ENCODE measurements around the gene ATP6V1G2. TPM values are rescaled to one million over a fixed set of nuclear protein-coding genes. Genes with fewer than 3 reads are reported as not detected.
"Not testable (repeated sequence)": the region's sequence is repeated elsewhere in the genome, so short reads cannot be mapped to it uniquely, and the experiment has no call there.

ATP6V1G2 gene
- total RNA-seq, 4 donors from 2014 or later, result 0.82 to 0.95 TPM; not detected in 2

DNA sequence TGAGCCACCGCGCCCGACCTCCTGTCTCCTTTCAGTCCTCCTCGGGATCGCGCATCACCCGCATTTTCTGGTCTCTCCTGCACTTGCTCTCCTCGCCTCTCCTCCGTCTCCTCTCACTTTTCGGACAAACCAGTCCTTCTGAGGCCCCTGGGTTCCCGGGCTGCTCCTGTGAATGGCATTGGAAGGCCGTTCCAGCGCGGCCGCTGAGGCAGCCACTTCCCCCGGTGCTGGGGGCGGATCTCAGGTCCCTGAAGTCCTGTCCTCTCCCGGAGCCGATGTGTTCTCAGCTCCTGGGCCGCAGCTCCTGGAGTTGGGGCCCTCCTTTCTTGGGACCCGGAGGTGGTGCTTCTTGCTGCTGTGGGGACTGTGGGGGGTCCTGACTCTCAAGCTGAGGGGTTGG is 47.7 kb downstream of the ATP6V1G2 start:
- WGBS, 2 donors (ENCODE audit: low coverage in 1 of 2), result 15% methylated on average over 19 of the region's 21 CpGs; no CpG with 5 or more reads in 1 of the 2 donors

DNA sequence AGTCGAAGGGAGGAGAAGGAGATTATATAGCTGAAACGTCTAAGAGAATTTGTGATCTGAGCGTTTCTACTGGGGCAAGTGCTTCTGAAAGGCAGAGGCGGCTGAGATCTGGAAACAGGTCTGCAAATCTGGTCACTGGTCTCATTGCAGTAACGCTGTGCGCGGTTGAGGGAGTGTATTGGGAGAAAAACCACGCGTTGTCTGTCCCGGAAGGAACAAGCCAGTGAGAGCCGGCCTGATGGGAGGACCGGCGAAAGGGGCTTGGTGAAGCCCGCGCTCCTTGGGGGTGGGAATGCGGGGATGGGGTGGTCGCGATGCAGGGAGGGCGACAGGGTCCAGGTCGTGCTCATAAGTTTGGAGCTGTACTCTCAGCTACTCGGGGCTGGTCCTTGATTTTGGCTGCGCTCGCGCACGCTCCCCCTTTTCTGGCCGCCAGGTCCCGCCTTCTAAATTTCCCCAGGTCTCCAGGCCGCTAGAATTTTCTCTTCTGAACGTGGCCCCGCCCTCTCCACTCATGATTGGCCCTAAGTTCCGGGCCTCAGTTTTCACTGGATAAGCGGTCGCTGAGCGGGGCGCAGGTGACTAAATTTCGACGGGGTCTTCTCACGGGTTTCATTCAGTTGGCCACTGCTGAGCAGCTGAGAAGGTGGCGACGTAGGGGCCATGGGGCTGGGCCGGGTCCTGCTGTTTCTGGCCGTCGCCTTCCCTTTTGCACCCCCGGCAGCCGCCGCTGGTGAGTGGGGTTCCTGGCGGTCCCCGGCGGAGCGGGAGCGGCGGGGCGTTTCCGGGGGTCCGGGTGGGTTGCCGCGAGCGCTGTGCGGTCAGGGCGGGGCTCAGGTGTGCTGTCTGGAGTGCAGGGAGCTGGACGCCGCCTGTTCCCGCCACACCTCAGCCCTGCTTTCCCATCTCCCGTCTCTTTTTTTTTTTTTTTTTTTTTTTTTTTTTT is 48.6 kb downstream of the ATP6V1G2 start, which contains the start of gene MICB:
TSS of gene MICB (plus strand) at position 615 of the 946 bp plus-strand sequence. CDS start at position 664, 49 bp downstream.
- Histone ChIP-seq H3K9me3 (no peaks in the 10 kb centered on the region), H3K4me1 (peaks cover 0 to 51% (median 17%) of the 10 kb centered on the region in 4 donors), H3K27ac (peak within 1 kb of the TSS; percentile 48 to 84 (median 62)), H3K4me3 (peak within 1 kb of the TSS; percentile 34 to 77 (median 54)), H3K27me3 (peaks cover 7% of the 10 kb centered on the region), H3K36me3 (no peaks in the 10 kb centered on the region)
- in situ Hi-C loops (cut with MboI; ENCODE audit: low pct_ligation_motif_present in 1 of 4, low pct_unique_long_range_greater_than_20kb in 1 of 4, low sequenced_read_pairs in 3 of 4), result loop anchor here in 1 of 4 donors (10.0 kb wide), 1 partner anchor 47 kb away; the partner anchor contains the start of genes ATP6V1G2, DDX39B and NFKBIL1
- intact Hi-C loops (cut with DNase I; ENCODE audit: low total_unique reads), result no loop called here
- DNase-seq, result peak; percentile 85
- WGBS, 2 donors (ENCODE audit: low coverage in 1 of 2), result 0% methylated on average over 20 to 59 of the region's 64 CpGs
- TF ChIP-seq POLR2AphosphoS5 (IDR thresholded peaks at IDR 0.05) (peak in 2 of 3 donors; percentile 52 to 54), POLR2A (IDR thresholded peaks at IDR 0.05) (peak; percentile 55)
- TF ChIP-seq, protein P1, sequence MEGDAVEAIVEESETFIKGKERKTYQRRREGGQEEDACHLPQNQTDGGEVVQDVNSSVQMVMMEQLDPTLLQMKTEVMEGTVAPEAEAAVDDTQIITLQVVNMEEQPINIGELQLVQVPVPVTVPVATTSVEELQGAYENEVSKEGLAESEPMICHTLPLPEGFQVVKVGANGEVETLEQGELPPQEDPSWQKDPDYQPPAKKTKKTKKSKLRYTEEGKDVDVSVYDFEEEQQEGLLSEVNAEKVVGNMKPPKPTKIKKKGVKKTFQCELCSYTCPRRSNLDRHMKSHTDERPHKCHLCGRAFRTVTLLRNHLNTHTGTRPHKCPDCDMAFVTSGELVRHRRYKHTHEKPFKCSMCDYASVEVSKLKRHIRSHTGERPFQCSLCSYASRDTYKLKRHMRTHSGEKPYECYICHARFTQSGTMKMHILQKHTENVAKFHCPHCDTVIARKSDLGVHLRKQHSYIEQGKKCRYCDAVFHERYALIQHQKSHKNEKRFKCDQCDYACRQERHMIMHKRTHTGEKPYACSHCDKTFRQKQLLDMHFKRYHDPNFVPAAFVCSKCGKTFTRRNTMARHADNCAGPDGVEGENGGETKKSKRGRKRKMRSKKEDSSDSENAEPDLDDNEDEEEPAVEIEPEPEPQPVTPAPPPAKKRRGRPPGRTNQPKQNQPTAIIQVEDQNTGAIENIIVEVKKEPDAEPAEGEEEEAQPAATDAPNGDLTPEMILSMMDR (IDR thresholded peaks at IDR 0.05), result no peak

More for the DNA sequence above, 47.7 kb downstream of the ATP6V1G2 start:
- Histone ChIP-seq H3K27me3 (peaks cover 7% of the 10 kb centered on the region), H3K27ac (peak overlapping the region in 1 of 4 donors; percentile 22), H3K4me1 (peaks cover 0 to 45% (median 16%) of the 10 kb centered on the region in 4 donors), H3K9me3 (no peaks in the 10 kb centered on the region), H3K36me3 (no peaks in the 10 kb centered on the region), H3K4me3 (peak overlapping the region in 2 of 4 donors; percentile 61 to 77)
- no peak for DNase-seq
- no peak for TF ChIP-seq EP300 (IDR thresholded peaks at IDR 0.05; ENCODE audit: low read depth)
- TF ChIP-seq POLR2AphosphoS5 (IDR thresholded peaks at IDR 0.05), result no peak
- TF ChIP-seq, protein P1 (IDR thresholded peaks at IDR 0.05), result no peak
- no peak for TF ChIP-seq POLR2A (IDR thresholded peaks at IDR 0.05)
- in situ Hi-C loops (cut with MboI; ENCODE audit: low pct_ligation_motif_present in 1 of 4, low pct_unique_long_range_greater_than_20kb in 1 of 4, low sequenced_read_pairs in 3 of 4) (loop anchor here in 1 of 4 donors (10.0 kb wide), 1 partner anchor 46 kb away; the partner anchor contains the start of genes ATP6V1G2, DDX39B and NFKBIL1), intact Hi-C loops (cut with DNase I; ENCODE audit: low total_unique reads) (no loop called here)

DNA sequence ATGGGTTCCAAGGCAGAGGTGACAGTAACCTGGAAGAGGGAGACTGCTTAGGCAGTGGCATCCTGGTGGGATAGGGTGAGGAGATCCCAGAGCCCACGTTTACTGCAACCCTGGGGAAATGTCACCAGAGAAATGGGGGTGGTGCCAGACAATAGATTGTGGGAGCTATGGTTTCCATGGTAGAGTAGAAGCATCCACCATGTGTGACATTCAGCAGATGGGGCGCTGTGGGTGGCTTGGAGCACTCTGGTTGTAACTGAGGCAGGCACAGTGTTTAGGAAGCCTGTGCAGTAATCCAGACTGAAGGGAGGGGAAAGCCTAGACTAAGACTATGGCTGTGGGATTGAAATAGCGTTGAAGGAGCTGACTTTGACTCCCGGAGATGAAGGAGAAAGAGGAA is 49.6 kb downstream of the ATP6V1G2 start:
- H3K27me3 ChIP-seq, result not testable (repeated sequence)
- H3K27ac ChIP-seq, result peak overlapping the region in 3 of 4 donors; percentile 48 to 84 (median 75)

DNA sequence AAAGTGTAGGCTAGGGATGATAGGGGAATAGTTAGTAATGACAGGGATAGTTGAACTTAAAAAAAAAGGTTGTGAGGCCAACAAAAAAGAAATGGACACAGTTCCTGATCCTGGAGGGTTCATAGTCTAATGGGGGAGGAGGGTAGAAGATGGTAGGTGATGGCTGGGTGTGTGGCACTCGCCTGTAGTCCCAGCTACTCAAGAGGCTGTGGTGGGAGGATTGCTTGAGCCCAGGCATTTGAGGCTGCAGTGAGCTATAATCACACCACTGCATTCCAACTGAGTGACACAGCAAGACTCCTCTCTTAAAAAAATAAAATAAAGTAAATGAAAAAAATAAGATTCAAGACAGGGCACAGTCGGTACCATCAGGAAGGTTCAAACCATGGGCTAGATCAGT is 50.8 kb downstream of the ATP6V1G2 start:
- intact Hi-C loops (cut with DNase I; ENCODE audit: low total_unique reads) (no loop called here), in situ Hi-C loops (cut with MboI; ENCODE audit: low pct_ligation_motif_present in 1 of 4, low pct_unique_long_range_greater_than_20kb in 1 of 4, low sequenced_read_pairs in 3 of 4) (loop anchor here in 1 of 4 donors (10.0 kb wide), 1 partner anchor 49 kb away; the partner anchor contains the start of genes ATP6V1G2, DDX39B and NFKBIL1)
- H3K36me3 ChIP-seq, result no peaks in the 10 kb centered on the region
- no peaks in the 10 kb centered on the region for H3K9me3 ChIP-seq
- H3K27me3 ChIP-seq, result peaks cover 7% of the 10 kb centered on the region
- TF ChIP-seq, protein P1 (IDR thresholded peaks at IDR 0.05), result no peak
- TF ChIP-seq POLR2AphosphoS5 (IDR thresholded peaks at IDR 0.05) (no peak), POLR2A (IDR thresholded peaks at IDR 0.05) (no peak), EP300 (IDR thresholded peaks at IDR 0.05; ENCODE audit: low read depth) (no peak)
- peak overlapping the region; percentile 79 to 88 (median 84) for H3K27ac ChIP-seq
- DNase-seq, result no peak
- peak overlapping the region in 1 of 4 donors; percentile 55 for H3K4me3 ChIP-seq
- H3K4me1 ChIP-seq, result peaks cover 0 to 67% (median 17%) of the 10 kb centered on the region in 4 donors
- WGBS, 2 donors (ENCODE audit: low coverage in 1 of 2), result 50 to 56% methylated on average over 1 to 2 of the region's 2 CpGs

More for the DNA sequence above, 49.6 kb downstream of the ATP6V1G2 start:
- H3K36me3 ChIP-seq; H3K9me3 ChIP-seq; DNase-seq; intact Hi-C loops (cut with DNase I; ENCODE audit: low total_unique reads): not testable (repeated sequence)
- Histone ChIP-seq H3K4me1 (peaks cover 0 to 60% (median 17%) of the 10 kb centered on the region in 4 donors), H3K4me3 (peak overlapping the region in 1 of 4 donors; percentile 77)
- WGBS, 2 donors (ENCODE audit: low coverage in 1 of 2), result 10 to 39% methylated on average over 2 to 4 of the region's 4 CpGs
- in situ Hi-C loops (cut with MboI; ENCODE audit: low pct_ligation_motif_present in 1 of 4, low pct_unique_long_range_greater_than_20kb in 1 of 4, low sequenced_read_pairs in 3 of 4), result loop anchor here in 1 of 4 donors (10.0 kb wide), 1 partner anchor 48 kb away; the partner anchor contains the start of genes ATP6V1G2, DDX39B and NFKBIL1

Small RNAs within 50 kb of the gene (small RNA-seq; reads per million reads assigned to genes)
- 0 reads per million in 4 donors for gene AL663061.1
- gene RF00019, result 0 reads per million in 4 donors
- gene SNORD117, result 96.4 to 472 (median 126) reads per million in 4 donors
- 0 reads per million in 4 donors for gene SNORD84

Other genes with a start within 250 kb of the ATP6V1G2 start
- 1,000 to 10,000 TPM in 3 of 4 donors, 100 to 1,000 TPM in 1; 915 to 3,432 (median 2,814) TPM for gene HLA-B, start 189.4 kb downstream of the ATP6V1G2 start, total RNA-seq
- 10 to 100 TPM in 3 of 4 donors, 1 to 10 TPM in 1; 7.8 to 45.3 (median 19.9) TPM for gene MICA, start 143.0 kb downstream of the ATP6V1G2 start, total RNA-seq
- gene MICB, start 48.5 kb downstream of the ATP6V1G2 start, total RNA-seq, result 1 to 10 TPM; 1.4 to 9.7 (median 4.0) TPM
- not detected for gene MCCD1, start 17.6 kb downstream of the ATP6V1G2 start, total RNA-seq
- 100 to 1,000 TPM; 147 to 519 (median 271) TPM for gene DDX39B, start 4.6 kb downstream of the ATP6V1G2 start, total RNA-seq
- gene NFKBIL1, start 1.0 kb upstream of the ATP6V1G2 start, total RNA-seq, result 10 to 100 TPM; 13.7 to 29.5 (median 22.9) TPM
- not detected for gene LTA, start 25.7 kb upstream of the ATP6V1G2 start, total RNA-seq
- gene TNF, start 29.0 kb upstream of the ATP6V1G2 start, total RNA-seq, result 1 to 10 TPM in 1 of 4 donors, under 1 TPM in 1, not detected in 2; 0.41 to 1.1 TPM
- gene LTB, start 35.8 kb upstream of the ATP6V1G2 start, total RNA-seq, result 10 to 100 TPM in 1 of 4 donors, 1 to 10 TPM in 1, not detected in 2; 7.6 to 34.8 TPM
- 1 to 10 TPM in 3 of 4 donors, not detected in 1; 1.1 to 7.6 (median 1.9) TPM for gene LST1, start 39.7 kb upstream of the ATP6V1G2 start, total RNA-seq
- not detected for gene NCR3, start 46.4 kb upstream of the ATP6V1G2 start, total RNA-seq
- gene AIF1, start 68.6 kb upstream of the ATP6V1G2 start, total RNA-seq, result 10 to 100 TPM in 2 of 4 donors, 1 to 10 TPM in 1, not detected in 1; 9.4 to 19.5 (median 17.3) TPM
- gene PRRC2A, start 74.1 kb upstream of the ATP6V1G2 start, total RNA-seq, result 100 to 1,000 TPM in 1 of 4 donors, 10 to 100 TPM in 3; 63.9 to 138 (median 85.8) TPM
- 100 to 1,000 TPM; 221 to 310 (median 231) TPM for gene BAG6, start 106.1 kb upstream of the ATP6V1G2 start, total RNA-seq
- gene APOM, start 109.3 kb upstream of the ATP6V1G2 start, total RNA-seq, result 1 to 10 TPM in 2 of 4 donors, not detected in 2; 2.2 to 5.5 TPM
- gene C6orf47, start 114.2 kb upstream of the ATP6V1G2 start, total RNA-seq, result 10 to 100 TPM; 18.7 to 45.7 (median 25.2) TPM
- 10 to 100 TPM in 3 of 4 donors, 1 to 10 TPM in 1; 2.4 to 32.9 (median 23.2) TPM for gene GPANK1, start 118.4 kb upstream of the ATP6V1G2 start, total RNA-seq
- gene CSNK2B, start 119.5 kb upstream of the ATP6V1G2 start, total RNA-seq, result 100 to 1,000 TPM; 182 to 231 (median 210) TPM
- gene LY6G5B, start 123.4 kb upstream of the ATP6V1G2 start, total RNA-seq, result 10 to 100 TPM in 2 of 4 donors, 1 to 10 TPM in 2; 2.4 to 21.3 (median 10.3) TPM
- gene LY6G5C, start 134.5 kb upstream of the ATP6V1G2 start, total RNA-seq, result 1 to 10 TPM in 1 of 4 donors, under 1 TPM in 1, not detected in 2; 0.95 to 2.2 TPM
- 10 to 100 TPM; 45.4 to 72.8 (median 67.4) TPM for gene ABHD16A, start 156.7 kb upstream of the ATP6V1G2 start, total RNA-seq
- not detected for gene LY6G6F, start 160.3 kb upstream of the ATP6V1G2 start, total RNA-seq
- not detected for gene LY6G6D, start 168.7 kb upstream of the ATP6V1G2 start, total RNA-seq
- gene LY6G6C, start 175.1 kb upstream of the ATP6V1G2 start, total RNA-seq, result not detected
- under 1 TPM in 1 of 4 donors, not detected in 3; 0.16 TPM for gene MPIG6B, start 176.8 kb upstream of the ATP6V1G2 start, total RNA-seq
- gene DDAH2, start 182.7 kb upstream of the ATP6V1G2 start, total RNA-seq, result 100 to 1,000 TPM in 3 of 4 donors, 10 to 100 TPM in 1; 78.3 to 148 (median 107) TPM
- gene CLIC1, start 189.9 kb upstream of the ATP6V1G2 start, total RNA-seq, result 100 to 1,000 TPM; 253 to 375 (median 362) TPM
- gene MSH5, start 193.4 kb upstream of the ATP6V1G2 start, total RNA-seq, result 100 to 1,000 TPM in 1 of 4 donors, 10 to 100 TPM in 3; 16.5 to 159 (median 43.9) TPM
- gene SAPCD1, start 216.0 kb upstream of the ATP6V1G2 start, total RNA-seq, result 10 to 100 TPM in 1 of 4 donors, 1 to 10 TPM in 1, not detected in 2; 3.3 to 11.1 TPM
- 10 to 100 TPM in 2 of 4 donors, 1 to 10 TPM in 2; 7.6 to 22.1 (median 9.6) TPM for gene VWA7, start 230.7 kb upstream of the ATP6V1G2 start, total RNA-seq
- 10 to 100 TPM; 18.0 to 54.7 (median 31.1) TPM for gene VARS1, start 249.1 kb upstream of the ATP6V1G2 start, total RNA-seq